CD4-positive, alpha-beta T cell treated with Interleukin-21 for 1 hour (primary cell): ENCODE results near the gene ANKRD55.
"Not testable (repeated sequence)": the region's sequence is repeated elsewhere in the genome, so short reads cannot be mapped to it uniquely, and the experiment has no call there.

ENCODE experiments used
- DNase-seq: peaks from one replicate; pipeline ENCODE4 v3.0.0-alpha.2; 2020

The ANKRD55 gene

DNA sequence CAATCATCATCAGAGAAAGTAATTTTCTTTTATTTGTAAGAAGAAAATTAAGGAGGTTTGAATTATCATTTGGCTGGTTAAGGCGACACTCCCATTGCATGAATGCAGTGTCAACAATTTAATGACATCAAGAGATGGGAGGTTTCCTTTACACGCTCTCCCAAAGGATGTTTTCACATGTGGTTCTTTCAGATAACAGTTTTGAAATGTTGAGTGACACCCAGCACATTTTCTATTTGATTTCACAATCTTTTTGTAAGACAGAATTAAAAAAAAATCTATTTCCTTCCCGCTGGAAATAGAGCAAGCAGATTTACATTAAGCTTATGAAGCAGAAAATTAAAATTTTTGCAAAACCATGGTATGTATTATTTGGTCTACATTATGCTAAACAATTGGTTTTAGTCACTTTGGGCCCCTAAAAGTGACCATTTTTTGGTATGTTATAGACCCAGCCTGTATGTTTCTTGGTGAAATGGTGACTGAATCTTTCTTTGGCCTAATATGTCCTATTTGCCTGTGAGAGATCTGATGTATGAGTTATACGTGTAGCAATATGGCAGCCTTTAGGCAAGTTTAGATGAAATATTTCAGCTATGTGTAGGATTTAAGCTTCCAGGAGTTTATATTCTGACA is 18.9 kb upstream of the ANKRD55 start:
- DNase-seq = no peak

DNA sequence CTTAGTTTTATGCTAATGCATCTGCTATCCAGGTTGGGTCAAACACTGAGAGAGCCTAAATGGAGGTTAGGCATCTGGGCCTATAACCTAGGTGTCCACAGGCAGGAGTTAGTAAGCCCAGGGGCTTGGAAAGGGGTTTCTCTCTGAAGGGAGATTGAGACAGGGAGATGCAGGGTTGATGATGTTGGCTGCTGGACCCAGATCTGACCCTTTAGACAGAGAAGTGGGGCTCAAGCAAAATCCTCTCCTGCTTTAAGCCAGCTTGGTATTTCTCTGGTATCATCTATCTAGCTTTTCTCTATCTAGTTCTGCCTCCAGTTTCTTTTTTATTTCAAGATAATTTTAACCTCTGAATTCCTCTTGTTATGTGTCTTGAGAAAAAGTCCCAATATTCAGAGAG is 18.3 kb upstream of the ANKRD55 start:
- DNase-seq = no peak

DNA sequence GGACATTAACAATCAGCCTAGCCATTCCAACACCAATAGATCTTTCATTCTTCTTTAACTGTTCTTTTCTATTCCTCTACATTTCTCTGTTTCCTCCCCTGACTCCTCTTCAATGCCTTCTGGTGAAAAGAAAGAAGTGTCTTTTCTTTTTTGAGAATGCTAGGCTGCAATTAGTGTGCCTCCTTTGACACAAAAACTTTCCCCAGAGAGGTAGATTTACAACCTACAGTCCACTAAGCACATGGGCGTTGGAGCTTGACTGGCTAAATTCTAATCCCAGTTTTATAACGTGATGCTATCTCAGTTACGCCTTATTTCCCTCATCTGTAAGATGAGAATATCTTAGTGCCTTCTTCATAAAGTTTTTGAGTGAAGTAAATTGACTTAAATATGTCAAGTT is 16.9 kb upstream of the ANKRD55 start:
- no peak for DNase-seq

DNA sequence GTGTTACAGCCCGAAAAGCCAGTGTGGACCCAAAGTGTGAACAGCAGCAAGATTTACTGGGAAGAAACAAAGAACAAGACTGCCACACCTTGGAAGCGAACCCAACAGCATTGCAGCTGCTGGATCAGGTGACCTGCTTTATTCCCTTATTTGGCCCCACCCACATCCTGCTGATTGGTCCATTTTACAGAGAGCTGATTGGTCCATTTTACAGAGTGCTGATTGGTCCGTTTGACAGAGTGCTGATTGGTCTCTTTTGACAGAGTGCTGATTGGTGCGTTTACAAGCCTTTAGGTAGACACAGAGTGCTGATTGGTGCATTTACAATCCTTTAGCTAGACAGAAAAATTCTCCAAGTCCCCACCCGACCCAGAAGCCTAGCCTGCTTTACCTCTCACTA is 16.0 kb upstream of the ANKRD55 start:
- not testable (repeated sequence) for DNase-seq

DNA sequence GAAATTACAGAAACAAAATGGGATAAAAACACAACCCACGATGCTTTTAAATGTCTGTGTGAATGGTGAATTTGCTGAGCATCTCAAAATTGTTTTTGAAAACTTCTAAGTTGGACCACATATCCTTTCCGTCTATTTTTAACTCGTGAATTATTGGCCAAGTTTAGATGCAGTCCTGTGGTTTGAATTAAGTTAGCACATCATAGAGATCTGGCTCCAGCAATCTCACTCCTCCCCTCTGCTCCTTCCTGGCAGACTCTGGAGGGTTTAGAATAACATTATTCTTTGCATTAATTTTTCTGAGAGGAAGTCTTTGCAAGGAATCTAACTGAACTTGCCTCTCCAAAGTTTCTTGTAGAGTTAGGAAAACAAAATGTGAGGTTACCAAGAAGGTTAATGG is 14.5 kb upstream of the ANKRD55 start:
- no peak for DNase-seq

DNA sequence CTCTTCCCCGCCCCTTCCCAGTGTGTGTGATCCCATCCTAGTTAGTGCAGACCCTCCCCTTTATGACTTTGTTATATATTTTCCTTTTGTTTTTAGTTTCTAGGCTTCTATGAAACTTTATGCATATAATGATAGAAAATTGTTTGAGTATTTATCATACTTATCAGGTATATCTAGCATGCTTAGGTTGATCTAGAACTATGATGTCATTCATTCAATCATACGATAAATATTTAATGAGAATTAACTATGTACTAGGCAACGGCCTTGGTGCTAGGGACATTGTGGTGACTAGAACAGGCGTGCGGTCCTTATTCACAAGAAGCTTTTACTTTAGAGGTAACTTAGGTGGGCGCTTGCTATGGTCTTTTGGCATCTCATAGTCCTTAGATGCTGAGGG is 13.6 kb upstream of the ANKRD55 start:
- DNase-seq = no peak

DNA sequence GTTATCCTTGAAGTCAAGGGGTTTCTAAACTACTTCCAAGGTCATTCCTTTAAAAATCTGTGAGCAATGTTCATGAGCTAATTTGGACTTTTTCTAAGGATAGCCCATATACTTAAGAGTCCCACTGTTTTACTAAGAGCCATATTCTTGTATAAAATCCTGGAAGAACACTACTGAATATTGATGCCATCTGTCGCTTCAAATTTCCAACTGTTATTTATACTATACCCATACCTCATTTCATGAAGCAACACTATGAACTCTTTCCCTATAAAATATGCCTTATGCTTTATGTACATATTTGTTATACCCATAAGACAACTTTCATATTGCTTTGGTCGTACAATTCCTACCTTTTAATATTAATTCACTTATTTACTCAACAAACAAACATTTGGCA is 12.4 kb upstream of the ANKRD55 start:
- no peak for DNase-seq

DNA sequence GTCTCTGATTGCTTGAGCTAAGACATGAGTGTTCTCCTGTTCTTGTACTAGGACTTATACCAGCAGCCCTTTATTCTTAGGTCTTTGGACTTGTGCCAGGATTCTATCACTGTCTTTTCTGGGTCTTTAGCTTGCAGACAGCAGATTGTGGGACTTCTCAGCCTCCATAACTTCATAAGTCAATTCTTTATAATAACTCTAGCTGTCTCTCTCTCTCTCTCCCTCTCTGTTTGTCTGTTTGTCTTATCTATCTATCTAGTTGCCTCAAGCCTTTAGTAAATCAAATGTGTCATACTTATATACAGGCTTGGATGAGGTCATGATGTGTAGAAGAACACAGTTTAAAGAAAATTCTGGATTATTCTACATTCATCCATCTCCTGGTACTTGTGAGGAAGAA is 11.5 kb upstream of the ANKRD55 start:
- no peak for DNase-seq

DNA sequence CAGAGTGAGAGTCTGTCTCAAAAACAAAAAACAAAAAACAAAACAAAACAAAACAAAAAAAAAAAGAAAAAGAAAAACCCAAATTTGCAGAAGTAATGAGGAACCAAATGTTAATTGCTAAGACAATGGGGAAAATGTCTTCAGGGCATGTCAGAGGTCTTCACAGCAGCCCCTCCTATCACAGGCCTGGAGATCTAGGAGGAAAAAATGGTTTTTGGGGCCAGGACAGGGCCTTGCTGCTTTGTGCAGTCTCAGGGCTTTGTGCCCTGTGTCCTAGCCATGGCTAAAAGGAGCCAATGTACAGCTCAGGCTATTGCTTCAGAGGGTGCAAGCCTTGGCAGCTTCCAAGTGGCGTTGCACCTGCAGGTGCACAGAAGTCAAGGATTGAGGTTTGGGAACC is 9.1 kb upstream of the ANKRD55 start:
- DNase-seq = not testable (repeated sequence)

DNA sequence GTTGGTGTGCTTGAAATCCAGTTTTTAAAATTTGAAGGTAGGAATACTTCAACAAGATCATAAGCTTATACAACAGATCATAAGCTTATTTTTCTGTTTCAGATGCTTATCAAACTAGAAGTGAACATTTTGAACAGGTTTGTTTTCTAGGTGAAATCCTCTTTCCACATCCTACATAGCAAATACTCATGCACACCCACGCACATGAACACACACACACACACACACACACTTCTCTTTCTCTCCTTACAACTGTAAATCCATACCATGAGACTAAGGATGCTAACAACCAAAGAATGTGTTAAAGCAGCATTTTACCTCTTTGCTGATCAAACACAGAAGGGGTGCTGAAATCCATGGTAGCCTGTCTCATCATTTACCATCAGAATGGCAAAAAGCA is 592 bp downstream of the ANKRD55 start:
- no peak for DNase-seq

DNA sequence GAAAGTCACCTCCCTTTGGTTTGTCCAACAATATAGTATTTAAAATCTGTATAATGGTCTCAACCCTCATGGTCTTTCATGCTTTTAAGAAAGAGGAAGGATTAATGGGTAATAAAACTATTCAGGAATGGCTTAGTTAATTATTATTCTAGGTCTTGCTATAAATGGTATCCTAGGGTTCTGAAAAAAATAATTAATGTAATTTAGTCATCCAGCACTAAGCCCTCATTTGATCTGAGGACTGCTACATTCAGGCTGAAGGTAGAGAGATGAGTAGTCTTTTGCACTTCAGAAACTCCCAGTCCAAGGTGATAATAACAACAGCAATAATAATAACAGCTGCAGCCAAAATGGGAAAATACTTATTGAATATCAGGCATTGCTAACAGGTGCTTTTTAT is 2.6 kb downstream of the ANKRD55 start:
- DNase-seq = no peak

DNA sequence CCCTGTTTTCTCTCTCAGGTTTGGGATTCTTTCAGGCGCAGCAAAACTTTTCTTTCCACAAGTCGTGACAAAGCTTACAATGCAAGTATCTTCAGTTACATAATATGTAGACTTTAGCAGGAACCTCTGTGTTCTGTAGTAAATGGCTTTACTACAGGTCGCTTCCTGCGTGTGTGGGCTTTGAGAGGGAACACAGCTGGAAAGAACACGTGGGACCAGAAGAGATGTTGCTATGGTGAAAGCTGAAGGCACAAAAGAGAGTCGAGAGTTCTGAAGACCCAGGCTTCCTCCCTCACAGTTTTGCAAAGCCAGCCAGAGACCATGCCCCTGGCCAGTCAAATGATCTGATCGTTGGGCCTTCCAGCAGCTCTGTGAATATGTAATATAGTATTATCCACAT is 4.0 kb downstream of the ANKRD55 start:
- no peak for DNase-seq

DNA sequence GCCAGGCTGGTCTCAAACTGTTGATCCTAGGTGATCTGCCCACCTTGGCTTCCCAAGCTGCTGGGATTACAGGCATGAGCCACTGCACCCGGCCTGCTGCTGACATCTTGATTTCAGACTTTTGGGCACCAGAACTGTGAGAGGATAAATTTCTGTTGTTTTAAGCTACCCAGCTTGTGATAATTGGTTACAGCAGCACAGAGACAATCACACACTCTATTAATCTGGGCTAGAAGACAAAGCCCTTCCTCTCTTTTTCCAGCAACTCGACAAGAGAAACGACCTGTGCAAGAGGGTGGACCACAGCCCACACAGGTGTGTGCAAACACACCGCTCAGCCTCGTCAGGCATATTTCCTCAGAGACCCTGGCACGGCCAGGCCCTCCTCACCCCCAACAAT is 4.5 kb downstream of the ANKRD55 start:
- no peak for DNase-seq

DNA sequence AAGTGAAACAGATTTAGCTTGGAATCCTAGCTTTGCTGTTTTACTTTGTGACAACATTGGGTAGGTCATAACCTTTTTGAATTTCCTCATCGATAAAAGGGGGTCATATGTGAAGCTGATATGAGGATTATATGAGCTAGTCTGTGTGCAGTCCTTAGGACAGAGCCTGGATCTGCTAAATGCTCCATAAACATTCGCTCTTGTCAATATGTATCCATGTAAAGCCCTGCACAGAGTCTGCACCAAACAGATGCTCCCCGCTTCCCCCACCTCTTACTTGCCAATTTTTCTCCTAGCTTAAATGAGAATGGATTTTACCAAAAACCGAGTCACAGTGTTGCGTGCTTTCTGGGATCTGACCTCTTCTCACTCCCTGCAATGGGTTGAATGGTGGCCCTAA is 5.4 kb downstream of the ANKRD55 start:
- no peak for DNase-seq

DNA sequence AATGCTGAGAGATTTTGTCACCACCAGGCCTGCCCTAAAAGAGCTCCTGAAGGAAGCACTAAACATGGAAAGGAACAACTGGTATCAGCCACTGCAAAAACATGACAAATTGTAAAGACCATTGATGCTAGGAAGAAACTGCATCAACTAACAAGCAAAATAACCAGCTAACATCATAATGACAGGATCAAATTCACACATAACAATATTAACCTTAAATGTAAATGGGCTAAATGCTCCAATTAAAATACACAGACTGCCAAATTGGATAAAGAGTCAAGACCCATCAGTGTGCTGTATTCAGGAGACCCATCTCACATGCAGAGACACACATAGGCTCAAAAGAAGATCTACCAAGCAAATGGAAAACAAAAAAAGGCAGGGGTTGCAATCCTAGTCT is 9.8 kb downstream of the ANKRD55 start:
- DNase-seq = not testable (repeated sequence)

DNA sequence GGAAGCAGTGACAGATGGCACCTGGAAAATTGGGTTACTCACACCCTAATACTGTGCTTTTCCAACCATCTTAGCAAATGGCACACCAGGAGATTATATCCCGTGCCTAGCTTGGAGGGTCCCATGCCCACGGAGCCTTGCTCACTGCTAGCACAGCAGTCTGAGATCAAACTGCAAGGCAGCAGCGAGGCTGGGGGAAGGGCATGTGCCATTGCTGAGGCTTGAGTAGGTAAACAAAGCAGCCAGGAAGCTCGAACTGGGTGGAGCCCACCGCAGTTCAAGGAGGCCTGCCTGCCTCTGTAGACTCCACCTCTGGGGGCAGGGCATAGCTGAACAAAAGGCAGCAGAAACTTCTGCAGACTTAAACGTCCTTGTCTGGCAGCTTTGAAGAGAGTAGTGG is 11.5 kb downstream of the ANKRD55 start:
- not testable (repeated sequence) for DNase-seq

DNA sequence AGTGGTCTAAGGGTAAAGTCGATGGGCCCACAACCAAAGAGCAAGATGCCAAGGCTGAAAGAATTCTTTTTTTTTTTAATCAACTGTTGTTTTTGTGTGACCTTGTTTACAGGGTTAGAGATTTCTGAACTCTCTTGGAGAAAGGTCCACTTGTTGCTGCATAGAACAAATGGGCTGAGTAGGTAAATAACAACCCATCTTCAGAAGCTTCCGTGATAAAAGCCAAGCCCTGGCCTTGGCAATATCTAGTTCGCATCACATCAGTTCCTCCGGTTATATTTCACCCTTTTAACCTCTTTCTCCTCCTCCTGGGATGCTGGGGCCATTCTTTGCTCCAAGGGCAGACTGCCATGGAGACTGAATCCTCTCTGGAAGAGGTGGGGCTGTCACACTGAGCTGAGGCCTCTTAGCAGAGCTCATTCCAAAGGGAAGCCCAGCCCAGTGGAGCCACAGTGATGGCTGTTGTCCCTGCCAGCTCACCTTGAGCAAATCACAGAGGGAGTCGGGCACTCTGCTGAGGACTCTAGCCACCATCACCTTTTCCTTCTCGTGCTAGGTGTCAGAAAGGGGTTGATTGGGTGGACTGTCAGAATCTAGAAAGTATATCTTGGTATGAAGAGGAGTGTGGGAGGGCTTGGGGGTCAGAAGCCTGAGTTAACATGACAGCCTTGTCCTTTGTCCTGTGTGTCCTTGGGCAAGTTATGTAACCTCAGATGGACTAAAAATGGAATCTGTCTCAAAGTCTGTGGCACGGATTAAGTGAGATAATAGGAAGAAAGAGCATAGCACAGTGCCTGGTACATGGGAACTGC is 17.9 kb downstream of the ANKRD55 start:
- no peak for DNase-seq

DNA sequence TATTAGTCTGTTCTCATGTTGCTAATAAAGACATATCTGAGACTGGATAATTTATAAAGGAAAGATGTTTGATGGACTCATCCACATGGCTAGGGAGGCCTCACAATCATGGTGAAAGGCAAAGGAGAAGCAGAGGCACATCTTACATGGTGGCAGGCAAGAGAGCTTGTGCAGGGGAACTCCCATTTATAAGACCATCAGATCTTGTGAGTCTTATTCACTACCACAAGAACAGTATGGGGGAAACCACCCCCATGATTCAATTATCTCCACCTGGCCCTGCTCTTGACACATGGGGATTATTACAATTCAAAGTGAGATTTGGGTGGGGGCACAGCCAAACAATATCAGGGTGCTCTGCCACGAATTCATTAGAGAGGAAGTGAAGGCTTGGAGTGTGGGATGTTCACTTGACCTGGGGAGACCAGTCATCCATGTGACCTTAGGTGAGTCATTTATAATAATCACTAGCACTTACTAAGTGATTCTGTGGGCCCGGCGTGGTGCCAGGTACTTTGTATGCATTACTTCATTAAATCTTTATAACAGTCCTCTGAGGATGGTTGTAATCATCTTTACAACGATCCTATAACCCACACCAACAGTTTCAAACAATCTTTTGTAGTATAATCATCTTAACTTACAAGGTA is 19.1 kb downstream of the ANKRD55 start:
- not testable (repeated sequence) for DNase-seq

DNA sequence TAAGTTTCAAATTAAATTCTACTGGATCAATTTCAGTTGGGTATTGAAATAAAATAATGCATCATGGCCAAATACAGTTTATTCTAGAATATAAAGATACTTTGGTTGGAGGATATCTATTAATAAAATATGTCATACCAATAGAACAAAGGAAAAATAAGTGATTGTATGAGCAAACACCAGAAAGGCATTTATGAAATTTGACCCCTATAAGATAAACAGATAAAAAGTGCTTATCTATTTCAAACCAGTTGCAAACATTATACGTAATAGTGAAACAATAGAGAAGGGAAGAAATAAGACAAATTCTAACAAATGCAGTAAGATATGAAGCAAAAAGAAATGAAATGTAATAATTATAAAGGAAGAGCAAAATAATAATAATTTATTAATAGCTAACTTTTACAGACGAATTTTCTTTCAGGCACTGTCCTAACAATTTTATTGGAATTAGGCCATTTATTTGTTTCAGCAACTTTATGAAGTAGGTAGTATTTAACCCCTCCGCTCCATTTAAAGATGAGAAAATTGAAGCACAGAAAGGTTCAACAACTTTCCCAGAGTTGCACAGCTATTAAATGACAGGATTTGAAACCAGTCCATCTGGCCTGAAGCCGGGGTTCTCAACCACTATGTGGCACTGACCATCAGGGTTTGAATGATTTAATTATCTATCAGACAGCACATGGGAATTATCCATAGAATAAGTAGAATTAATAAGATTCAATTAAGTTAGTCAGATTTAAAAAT is 20.8 kb downstream of the ANKRD55 start:
- no peak for DNase-seq

DNA sequence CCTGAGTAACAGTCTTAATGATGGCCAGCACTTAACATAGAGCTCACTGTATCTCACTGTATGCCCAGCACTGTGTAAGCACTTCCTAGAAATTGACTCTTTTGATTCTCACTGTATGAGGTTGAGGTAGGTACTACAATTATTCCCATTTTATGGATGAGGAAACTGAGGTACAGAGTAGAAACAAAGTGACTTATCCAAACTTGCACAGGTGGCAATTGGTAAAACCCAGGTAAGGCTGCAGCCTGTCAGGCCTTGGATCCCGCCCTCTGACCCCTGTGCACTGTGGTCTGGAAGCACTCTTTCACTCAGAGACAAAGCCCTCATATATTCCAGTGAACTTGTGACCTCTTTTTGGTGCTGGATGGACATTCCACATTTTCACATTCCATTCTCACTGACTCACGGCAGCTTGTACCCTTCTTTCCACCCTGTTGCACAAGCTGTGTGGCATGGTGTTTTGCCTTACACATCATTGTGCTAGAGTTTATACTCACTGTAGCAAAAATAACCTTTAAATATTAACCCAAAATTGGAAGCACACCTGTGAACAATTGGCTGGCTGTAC is 21.7 kb downstream of the ANKRD55 start:
- DNase-seq = no peak

DNA sequence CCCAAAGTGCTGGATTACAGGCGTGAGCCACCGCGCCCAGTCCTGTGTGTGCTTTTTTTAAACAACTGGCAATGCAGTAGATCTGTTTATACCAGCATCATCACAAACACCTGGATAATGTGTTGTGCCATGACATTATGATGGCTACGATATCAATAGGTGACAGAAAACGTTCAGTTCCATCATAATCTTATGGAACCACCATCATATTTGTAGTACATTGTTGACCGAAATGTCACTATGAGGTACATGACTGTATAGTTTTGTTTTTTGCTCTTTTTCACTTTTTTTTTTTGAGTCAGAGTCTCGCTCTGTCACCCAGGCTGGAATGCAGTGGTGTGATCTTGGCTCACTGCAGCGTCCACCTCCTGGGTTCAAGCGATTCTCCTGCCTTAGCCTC is 24.4 kb downstream of the ANKRD55 start:
- no peak for DNase-seq

DNA sequence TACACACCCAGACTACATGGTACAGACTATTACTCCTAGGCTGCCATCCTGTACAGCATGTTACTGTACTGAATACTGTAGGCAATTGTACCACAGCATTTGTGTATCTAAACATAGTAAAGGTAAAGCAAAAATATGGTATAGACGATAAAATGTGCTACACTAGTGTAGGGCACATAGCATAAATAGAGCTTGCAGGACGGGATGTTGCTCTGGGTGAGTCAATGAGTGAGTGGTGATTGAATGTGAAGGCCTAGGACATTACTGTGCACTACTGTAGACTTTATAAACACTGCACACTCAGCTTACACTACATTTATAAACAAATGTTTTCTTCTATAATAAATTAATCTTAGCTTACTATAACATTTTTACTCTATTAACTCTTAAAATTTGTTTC is 25.6 kb downstream of the ANKRD55 start:
- DNase-seq = no peak
